ENCODE measurements around the gene CCDC197.
A peak's percentile ranks its signal among the peaks of the same experiment; 100 is the strongest.

The CCDC197 gene

GRCh38 chr14:93997082-93997481 is at the start of gene CCDC197:
Gene CCDC197, plus strand, starts transcription at chr14:93997301. Its CDS starts 831 bp downstream, at chr14:93998132.
- DNase-seq (ENCODE audit: low spot score): no peak

GRCh38 chr14:93949511-93950075 is 47.5 kb upstream of the CCDC197 start:
- Histone ChIP-seq H3K27me3 (ENCODE audit: insufficient read depth, poor library complexity, severe bottlenecking) (no peaks in the 10 kb centered on the region), H3K4me3 (ENCODE audit: severe bottlenecking) (no peak overlapping the region), H3K9me3 (ENCODE audit: severe bottlenecking) (no peaks in the 10 kb centered on the region), H3K27ac (ENCODE audit: poor library complexity, severe bottlenecking) (no peak overlapping the region), H3K4me1 (ENCODE audit: insufficient read depth, poor library complexity, severe bottlenecking) (peaks cover 9% of the 10 kb centered on the region), H3K36me3 (ENCODE audit: low read depth) (no peaks in the 10 kb centered on the region)
- ATAC-seq (ENCODE audit: low read depth) (no peak), DNase-seq (ENCODE audit: low spot score) (no peak)
- no peak for TF ChIP-seq CTCF (IDR thresholded peaks at IDR 0.05; ENCODE audit: poor library complexity, severe bottlenecking)

More at GRCh38 chr14:93997082-93997481, at the start of gene CCDC197:
- Histone ChIP-seq H3K4me1 (ENCODE audit: insufficient read depth, poor library complexity, severe bottlenecking) (peaks cover 11% of the 10 kb centered on the region), H3K27me3 (ENCODE audit: insufficient read depth, poor library complexity, severe bottlenecking) (no peaks in the 10 kb centered on the region), H3K27ac (ENCODE audit: poor library complexity, severe bottlenecking) (no peak within 1 kb of the TSS), H3K36me3 (ENCODE audit: low read depth) (no peaks in the 10 kb centered on the region), H3K9me3 (ENCODE audit: severe bottlenecking) (no peaks in the 10 kb centered on the region), H3K4me3 (ENCODE audit: severe bottlenecking) (no peak within 1 kb of the TSS)
- no peak for ATAC-seq (ENCODE audit: low read depth)
- no peak for TF ChIP-seq CTCF (IDR thresholded peaks at IDR 0.05; ENCODE audit: poor library complexity, severe bottlenecking)

- DNase-seq (ENCODE audit: low spot score) (no peak), ATAC-seq (ENCODE audit: low read depth) (no peak)
- no peaks in the 10 kb centered on the region for H3K36me3 ChIP-seq (ENCODE audit: low read depth)
- H3K9me3 ChIP-seq (ENCODE audit: severe bottlenecking): no peaks in the 10 kb centered on the region
- H3K4me1 ChIP-seq (ENCODE audit: insufficient read depth, poor library complexity, severe bottlenecking): peaks cover 8% of the 10 kb centered on the region
- no peaks in the 10 kb centered on the region for H3K27me3 ChIP-seq (ENCODE audit: insufficient read depth, poor library complexity, severe bottlenecking)
- H3K27ac ChIP-seq (ENCODE audit: poor library complexity, severe bottlenecking): no peak overlapping the region
- H3K4me3 ChIP-seq (ENCODE audit: severe bottlenecking): no peak overlapping the region
- no peak for TF ChIP-seq CTCF (IDR thresholded peaks at IDR 0.05; ENCODE audit: poor library complexity, severe bottlenecking)
These were observed 46.0 kb upstream of the CCDC197 start for GRCh38 chr14:93950948-93951634.

GRCh38 chr14:93951635-93952540 is 45.2 kb upstream of the CCDC197 start:
- peaks cover under 1% of the 10 kb centered on the region for H3K4me1 ChIP-seq (ENCODE audit: insufficient read depth, poor library complexity, severe bottlenecking)
- no peaks in the 10 kb centered on the region for H3K27me3 ChIP-seq (ENCODE audit: insufficient read depth, poor library complexity, severe bottlenecking)
- TF ChIP-seq CTCF (IDR thresholded peaks at IDR 0.05; ENCODE audit: poor library complexity, severe bottlenecking): no peak
- DNase-seq (ENCODE audit: low spot score) (no peak), ATAC-seq (ENCODE audit: low read depth) (peak; percentile 25; the same call in 2 of the 3 replicates)
- H3K27ac ChIP-seq (ENCODE audit: poor library complexity, severe bottlenecking): no peak overlapping the region
- no peak overlapping the region for H3K4me3 ChIP-seq (ENCODE audit: severe bottlenecking)
- no peaks in the 10 kb centered on the region for H3K36me3 ChIP-seq (ENCODE audit: low read depth)
- H3K9me3 ChIP-seq (ENCODE audit: severe bottlenecking): no peaks in the 10 kb centered on the region
